Measurements from ENCODE around the gene COL5A1.

The COL5A1 gene

GRCh38 chr9:134628354-134628736, 13.3 kb upstream of the COL5A1 start:
- H3K27ac ChIP-seq, result no peak overlapping the region
- TF ChIP-seq CTCF (conservative IDR thresholded peaks at IDR 0.05), result no peak
- TF ChIP-seq ZFX (IDR thresholded peaks at IDR 0.05), result no peak

GRCh38 chr9:134629061-134629585, 12.5 kb upstream of the COL5A1 start:
- no peak overlapping the region for H3K27ac ChIP-seq
- TF ChIP-seq CTCF (conservative IDR thresholded peaks at IDR 0.05) (no peak), ZFX (IDR thresholded peaks at IDR 0.05) (no peak)

- no peak overlapping the region for H3K27ac ChIP-seq
- TF ChIP-seq CTCF (conservative IDR thresholded peaks at IDR 0.05) (no peak), ZFX (IDR thresholded peaks at IDR 0.05) (no peak)
Observed at GRCh38 chr9:134629586-134630392, 11.8 kb upstream of the COL5A1 start.

- TF ChIP-seq CTCF (conservative IDR thresholded peaks at IDR 0.05), result no peak
- TF ChIP-seq ZFX (IDR thresholded peaks at IDR 0.05), result no peak
- H3K27ac ChIP-seq, result no peak overlapping the region
Observed at GRCh38 chr9:134630393-134630790, 11.2 kb upstream of the COL5A1 start.

- no peak overlapping the region for H3K27ac ChIP-seq
Observed at GRCh38 chr9:134630861-134631260, 10.7 kb upstream of the COL5A1 start.

GRCh38 chr9:134631881-134632280, 9.7 kb upstream of the COL5A1 start:
- TF ChIP-seq ZFX (IDR thresholded peaks at IDR 0.05) (no peak), CTCF (conservative IDR thresholded peaks at IDR 0.05) (no peak)
- H3K27ac ChIP-seq, result no peak overlapping the region

More at GRCh38 chr9:134630861-134631260, 10.7 kb upstream of the COL5A1 start:
- no peak for TF ChIP-seq CTCF (conservative IDR thresholded peaks at IDR 0.05)
- no peak for TF ChIP-seq ZFX (IDR thresholded peaks at IDR 0.05)

GRCh38 chr9:134632329-134632728, 9.3 kb upstream of the COL5A1 start:
- H3K27ac ChIP-seq, result no peak overlapping the region
- no peak for TF ChIP-seq ZFX (IDR thresholded peaks at IDR 0.05)
- no peak for TF ChIP-seq CTCF (conservative IDR thresholded peaks at IDR 0.05)

All from C4-2B (cell line).